GM21447 (cell line): ENCODE results near the gene TSBP1.

Experiments
- ATAC-seq: cut with Tn5 transposase; IDR thresholded peaks from one replicate; pipeline ENCODE4 v1.9.1; 2021; ENCODE audit not compliant: unreplicated experiment

Gene TSBP1

GRCh38 chr6:32371803-32372202, at the start of gene TSBP1:
TSS of gene TSBP1 (minus strand) at chr6:32371903. CDS start at chr6:32371706, 197 bp downstream.
- ATAC-seq: no peak

GRCh38 chr6:32416036-32416435, 44.3 kb upstream of the TSBP1 start:
- no peak for ATAC-seq

- no peak for ATAC-seq
Observed at GRCh38 chr6:32415521-32416019, 43.9 kb upstream of the TSBP1 start.

- ATAC-seq: no peak
Observed at GRCh38 chr6:32413427-32414047, 41.8 kb upstream of the TSBP1 start.

GRCh38 chr6:32411566-32412327, 40.0 kb upstream of the TSBP1 start:
- ATAC-seq: no peak

GRCh38 chr6:32410906-32411305, 39.2 kb upstream of the TSBP1 start:
- ATAC-seq: no peak

- no peak for ATAC-seq
Observed at GRCh38 chr6:32406857-32407256, 35.2 kb upstream of the TSBP1 start, which contains the start of gene BTNL2. TSS of gene BTNL2 (minus strand) at chr6:32407181. CDS start at chr6:32407123, 58 bp downstream.

GRCh38 chr6:32406197-32406596, 34.5 kb upstream of the TSBP1 start:
- ATAC-seq: no peak

GRCh38 chr6:32405656-32406055, 34.0 kb upstream of the TSBP1 start:
- no peak for ATAC-seq

- no peak for ATAC-seq
Observed at GRCh38 chr6:32402812-32403211, 31.1 kb upstream of the TSBP1 start.

- no peak for ATAC-seq
Observed at GRCh38 chr6:32401284-32401963, 29.7 kb upstream of the TSBP1 start.

GRCh38 chr6:32397252-32397920, 25.7 kb upstream of the TSBP1 start:
- peak; percentile 86 for ATAC-seq

GRCh38 chr6:32396028-32396427, 24.3 kb upstream of the TSBP1 start:
- ATAC-seq: no peak

- ATAC-seq: no peak
Observed at GRCh38 chr6:32393665-32394420, 22.1 kb upstream of the TSBP1 start.

- ATAC-seq: no peak
Observed at GRCh38 chr6:32391505-32391904, 19.8 kb upstream of the TSBP1 start.

- ATAC-seq: no peak
Observed at GRCh38 chr6:32387589-32388340, 16.1 kb upstream of the TSBP1 start.

GRCh38 chr6:32386040-32386439, 14.3 kb upstream of the TSBP1 start:
- no peak for ATAC-seq

- no peak for ATAC-seq
Observed at GRCh38 chr6:32382757-32383420, 11.2 kb upstream of the TSBP1 start.

- ATAC-seq: no peak
Observed at GRCh38 chr6:32379545-32379944, 7.8 kb upstream of the TSBP1 start.
